Endothelial cell of umbilical vein (primary cell): ENCODE data around the gene HPS3. TPM values are rescaled to one million over a fixed set of nuclear protein-coding genes. Genes with fewer than 3 reads are reported as not detected.

Experiments
- BruUV-seq: library from RNA; stranded (reverse); fragments of 400-500 nt; replicated peaks from 2 replicates; lab custom pipeline; 2021; lab: Mats Ljungman, UMichigan
- CTCF ChIA-PET: fragments of 300-600, 350-600 bp; sonication (Branson Sonifier 250); formaldehyde crosslinking; loops from one replicate; lab custom pipeline; 2021; ENCODE audit warnings: antibody characterized with exemption, inconsistent platforms; lab: Charles Lee
- POLR2A ChIA-PET: fragments of 300-600, 350-600 bp; sonication (Branson Sonifier 250); formaldehyde crosslinking; loops from one replicate; lab custom pipeline; 2021; ENCODE audit warnings: antibody characterized with exemption, inconsistent platforms; lab: Charles Lee
- DNase-seq: peaks from one replicate; pipeline ENCODE4 v3.0.0-alpha.2; 2011; ENCODE audit warnings: low read depth, low spot score
- FAIRE-seq: peaks from 2 replicates; lab custom pipeline; 2011; peaks lifted over from hg19 to GRCh38; lab: Jason Lieb, UNC
- H2AFZ ChIP-seq: 2 replicates; pipeline ENCODE4 v1.6.0; 2012; ENCODE audit warnings: low read depth, low read length, control low read depth, inconsistent platforms
- H3K27ac ChIP-seq: 2 replicates; pipeline ENCODE4 v1.5.1; 2011; ENCODE audit warnings: low read depth, mild to moderate bottlenecking, control low read depth, low read length, moderate library complexity; ENCODE audit not compliant: insufficient read depth
- H3K27me3 ChIP-seq, 2 experiments: 2 replicates each; pipeline versions ENCODE4 v1.6.0 to v1.6.1; 2011; ENCODE audit warnings: low read length in 2 of 2, mixed read lengths in 1 of 2; ENCODE audit not compliant: control insufficient read depth in 2 of 2, insufficient read depth in 2 of 2
- H3K36me3 ChIP-seq, 2 experiments: 2 replicates in 1 of 2; 3 replicates in 1 of 2; pipeline ENCODE4 v1.5.1; 2011; ENCODE audit warnings: low read length in 2 of 2, mild to moderate bottlenecking in 1 of 2, moderate library complexity in 1 of 2; ENCODE audit not compliant: control insufficient read depth in 2 of 2, insufficient read depth in 2 of 2; ENCODE audit errors: extremely low read depth in 1 of 2
- H3K4me1 ChIP-seq: 3 replicates; pipeline ENCODE4 v1.5.1; 2011; ENCODE audit warnings: mild to moderate bottlenecking, low read length; ENCODE audit not compliant: control insufficient read depth, insufficient read depth; ENCODE audit errors: extremely low read depth
- H3K4me2 ChIP-seq: 2 replicates; pipeline ENCODE4 v1.6.1; 2011; ENCODE audit warnings: low read length, control low read depth, mixed read lengths; ENCODE audit not compliant: insufficient read depth
- H3K4me3 ChIP-seq, 3 experiments: fragments of 200-600 bp in 1 of 3; sonication (generic), shearing (Covaris generic) in 1 of 3; replicated peaks in 1 of 3; 2 replicates each; pipeline ENCODE4 v1.5.1; 2011 to 2016; ENCODE audit warnings: control low read depth in 3 of 3, low read length in 3 of 3, mild to moderate bottlenecking in 2 of 3, inconsistent platforms in 1 of 3, low read depth in 1 of 3, moderate library complexity in 1 of 3; ENCODE audit not compliant: insufficient read depth in 1 of 3
- H3K79me2 ChIP-seq: 2 replicates; pipeline ENCODE4 v1.6.0; 2012; ENCODE audit warnings: low read length, inconsistent platforms; ENCODE audit not compliant: control insufficient read depth, insufficient read depth
- H3K9ac ChIP-seq: replicated peaks from 2 replicates; pipeline ENCODE3; 2011; ENCODE audit warnings: low read length, control low read depth; ENCODE audit not compliant: insufficient read depth; ENCODE audit errors: extremely low read depth
- H3K9me1 ChIP-seq: replicated peaks from 3 replicates; pipeline ENCODE4 v1.6.0; 2011; ENCODE audit warnings: mild to moderate bottlenecking, low read length; ENCODE audit not compliant: control insufficient read depth, insufficient read depth; ENCODE audit errors: extremely low read depth
- H3K9me3 ChIP-seq: replicated peaks from 2 replicates; pipeline ENCODE4 v1.5.1; 2012; ENCODE audit warnings: low read length, inconsistent platforms; ENCODE audit not compliant: control insufficient read depth, insufficient read depth
- H4K20me1 ChIP-seq: replicated peaks from 2 replicates; pipeline ENCODE3; 2011; ENCODE audit warnings: mild to moderate bottlenecking, low read length; ENCODE audit not compliant: control insufficient read depth, insufficient read depth; ENCODE audit errors: extremely low read depth
- EZH2 ChIP-seq: IDR thresholded peaks from 2 replicates; pipeline ENCODE4 v1.6.1; 2012; ENCODE audit warnings: borderline replicate concordance, low read depth, mild to moderate bottlenecking, moderate library complexity, low read length, inconsistent platforms; ENCODE audit not compliant: severe bottlenecking
- FOS ChIP-seq: IDR thresholded peaks from 2 replicates; pipeline ENCODE4 v1.6.1; 2011; ENCODE audit warnings: mild to moderate bottlenecking, low read length, moderate library complexity, borderline replicate concordance; ENCODE audit not compliant: insufficient read depth
- GATA2 ChIP-seq: IDR thresholded peaks from 2 replicates; pipeline ENCODE4 v1.7.0; 2011; ENCODE audit warnings: low read depth, mild to moderate bottlenecking, moderate library complexity, mixed read lengths, low read length; ENCODE audit not compliant: insufficient read length, insufficient read depth
- JUN ChIP-seq: IDR thresholded peaks from 2 replicates; pipeline ENCODE4 v1.6.1; 2011; ENCODE audit warnings: borderline replicate concordance, low read depth; ENCODE audit not compliant: insufficient read length, insufficient read depth
- MYC ChIP-seq: IDR thresholded peaks from one replicate; pipeline ENCODE4 v1.6.1; 2011; ENCODE audit warnings: mild to moderate bottlenecking, low read depth, low read length
- POLR2A ChIP-seq: IDR thresholded peaks from 2 replicates; pipeline ENCODE4 v1.6.1; 2012; ENCODE audit warnings: low read depth, mild to moderate bottlenecking, control low read depth, low read length
- POLR2AphosphoS5 ChIP-seq: IDR thresholded peaks from 2 replicates; pipeline ENCODE4 v1.6.1; 2012; ENCODE audit warnings: low read depth, mild to moderate bottlenecking, control low read depth, low read length, moderate library complexity; ENCODE audit not compliant: insufficient read depth
- dilution Hi-C: fragments of 300-500 bp; cut with MboI; formaldehyde crosslinking; loops from one replicate; pipeline ENCODE4 v1.15.0; 2019; ENCODE audit warnings: low sequenced_read_pairs; ENCODE audit not compliant: extremely low pct_ligation_motif_present
- intact Hi-C: fragments of 100-400 bp; cut with micrococcal nuclease; formaldehyde crosslinking; loops from one replicate; pipeline ENCODE4 v1.10.0; 2022
- polyA plus RNA-seq, 4 experiments: library from polyadenylated mRNA; depleted of rRNA in 3 of 4; stranded (reverse) in 3 of 4; unstranded in 1 of 4; fragments of >200 nt; gene quantifications; 2 replicates each; pipeline versions ENCODE4 v1.2.1 to v1.2.3, GENCODE V29; 2011 to 2012; ENCODE audit warnings: missing spikeins in 1 of 4
- total RNA-seq: library from RNA; stranded (reverse); gene quantifications from 2 replicates; pipeline ENCODE4 v1.2.3, GENCODE V29; 2021
- TF ChIP-seq, protein P1 (sequence below): IDR thresholded peaks from 2 replicates; pipeline ENCODE4 v1.6.1; 2011; ENCODE audit not compliant: insufficient read depth, insufficient read length
- TF ChIP-seq, protein P2 (sequence below), 2 donors: IDR thresholded peaks; 1 replicate in 1 of 2; 2 replicates in 1 of 2; pipeline ENCODE4 v1.5.1; 2011; ENCODE audit warnings: low read length in 2 of 2, mild to moderate bottlenecking in 2 of 2, moderate library complexity in 2 of 2, control low read depth in 1 of 2, inconsistent platforms in 1 of 2, low read depth in 1 of 2; ENCODE audit not compliant: insufficient read depth in 1 of 2; ENCODE audit errors: extremely low read depth in 1 of 2

HPS3 gene
- total and polyA plus RNA-seq, 2 donors (not counting 3 experiments of a cell fraction or from before 2014, with no cell fraction given) = 8.8 to 16.1 TPM

DNA sequence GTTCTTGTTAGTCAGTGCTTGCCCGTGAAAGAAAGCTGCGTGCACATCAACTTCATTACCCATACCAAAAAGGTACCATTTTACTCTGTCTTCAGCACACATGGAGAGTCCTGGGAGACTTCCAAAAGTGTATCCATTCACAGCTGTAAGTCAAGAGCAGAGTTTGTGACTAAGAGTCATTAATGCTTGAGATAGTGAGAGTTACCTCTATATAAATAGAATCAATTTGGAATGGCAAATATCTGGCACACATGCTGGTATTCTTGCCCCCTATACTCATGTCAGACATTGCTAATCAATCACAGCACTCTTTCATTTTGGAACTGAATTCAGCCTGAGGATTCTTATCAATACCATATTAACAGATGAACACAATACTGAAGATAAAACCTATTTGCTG is 78.0 kb downstream of the HPS3 start:
- intact Hi-C loops = no loop called here

More for the DNA sequence above, 78.0 kb downstream of the HPS3 start:
- Histone ChIP-seq H2AFZ (no peak overlapping the region), H3K4me3 (no peak overlapping the region), H3K9ac (no peak overlapping the region), H3K9me1 (no peaks in the 10 kb centered on the region), H3K9me3 (no peaks in the 10 kb centered on the region), H3K79me2 (no peaks in the 10 kb centered on the region), H3K4me2 (no peak overlapping the region), H3K36me3 (no peaks in the 10 kb centered on the region), H3K27ac (no peak overlapping the region), H4K20me1 (no peaks in the 10 kb centered on the region), H3K4me1 (no peaks in the 10 kb centered on the region), H3K27me3 (no peaks in the 10 kb centered on the region)
- ChIA-PET POLR2A (no interaction called here), CTCF (interaction anchor here (1.1 to 1.4 kb wide), 2 partner anchors 17 to 28 kb away, joined by 3 to 5 read pairs; no protein-coding TSS in a partner anchor)
- dilution Hi-C loops = no loop called here
- no TSS peak for BruUV-seq
- TF ChIP-seq FOS (no peak), POLR2AphosphoS5 (no peak), GATA2 (no peak), MYC (no peak), EZH2 (no peak), JUN (no peak), POLR2A (no peak)
- TF ChIP-seq, protein P1, sequence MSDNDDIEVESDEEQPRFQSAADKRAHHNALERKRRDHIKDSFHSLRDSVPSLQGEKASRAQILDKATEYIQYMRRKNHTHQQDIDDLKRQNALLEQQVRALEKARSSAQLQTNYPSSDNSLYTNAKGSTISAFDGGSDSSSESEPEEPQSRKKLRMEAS = no peak
- TF ChIP-seq, protein P2, sequence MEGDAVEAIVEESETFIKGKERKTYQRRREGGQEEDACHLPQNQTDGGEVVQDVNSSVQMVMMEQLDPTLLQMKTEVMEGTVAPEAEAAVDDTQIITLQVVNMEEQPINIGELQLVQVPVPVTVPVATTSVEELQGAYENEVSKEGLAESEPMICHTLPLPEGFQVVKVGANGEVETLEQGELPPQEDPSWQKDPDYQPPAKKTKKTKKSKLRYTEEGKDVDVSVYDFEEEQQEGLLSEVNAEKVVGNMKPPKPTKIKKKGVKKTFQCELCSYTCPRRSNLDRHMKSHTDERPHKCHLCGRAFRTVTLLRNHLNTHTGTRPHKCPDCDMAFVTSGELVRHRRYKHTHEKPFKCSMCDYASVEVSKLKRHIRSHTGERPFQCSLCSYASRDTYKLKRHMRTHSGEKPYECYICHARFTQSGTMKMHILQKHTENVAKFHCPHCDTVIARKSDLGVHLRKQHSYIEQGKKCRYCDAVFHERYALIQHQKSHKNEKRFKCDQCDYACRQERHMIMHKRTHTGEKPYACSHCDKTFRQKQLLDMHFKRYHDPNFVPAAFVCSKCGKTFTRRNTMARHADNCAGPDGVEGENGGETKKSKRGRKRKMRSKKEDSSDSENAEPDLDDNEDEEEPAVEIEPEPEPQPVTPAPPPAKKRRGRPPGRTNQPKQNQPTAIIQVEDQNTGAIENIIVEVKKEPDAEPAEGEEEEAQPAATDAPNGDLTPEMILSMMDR (IDR thresholded peaks at IDR 0.05; ENCODE audit: extremely low read depth in 1 of 2, insufficient read depth in 1 of 2, low read depth in 1 of 2, low read length in 2 of 2) = no peak
- FAIRE-seq (no peak), DNase-seq (no peak)
